H54 (cell line): ENCODE measurements around the gene GPC5.

ENCODE experiments used
- DNase-seq: peaks from one replicate; pipeline ENCODE4 v3.0.0; 2011; ENCODE audit warnings: low spot score, mixed read lengths; ENCODE audit not compliant: insufficient read length
- FAIRE-seq: peaks from 3 replicates; lab custom pipeline; 2011; peaks lifted over from hg19 to GRCh38; lab: Jason Lieb, UNC
- POLR2A ChIP-seq: IDR thresholded peaks from 2 replicates; pipeline ENCODE4 v1.6.1; 2011; ENCODE audit warnings: low read depth, mild to moderate bottlenecking, low read length

Gene GPC5

DNA sequence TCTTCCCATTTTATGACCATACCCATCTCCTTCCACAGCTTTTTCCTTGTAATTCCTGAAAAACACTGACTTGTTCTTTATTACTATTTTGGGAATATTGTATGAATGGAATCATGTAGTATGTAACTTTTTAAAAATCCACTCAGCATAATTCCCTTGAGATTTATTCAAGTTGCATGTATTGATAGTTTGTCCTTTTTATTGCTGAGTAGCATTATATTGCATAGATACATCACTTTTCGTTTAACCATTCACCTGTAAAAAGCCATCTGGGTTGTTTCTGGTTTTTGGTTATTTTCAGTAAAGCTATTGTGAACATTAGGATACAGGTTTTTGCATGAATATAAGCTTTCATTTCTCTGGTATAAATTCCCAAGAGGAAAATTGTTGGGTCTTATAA is 115.4 kb downstream of the GPC5 start:
- no peak for FAIRE-seq
- TF ChIP-seq POLR2A, result no peak
- DNase-seq, result no peak

DNA sequence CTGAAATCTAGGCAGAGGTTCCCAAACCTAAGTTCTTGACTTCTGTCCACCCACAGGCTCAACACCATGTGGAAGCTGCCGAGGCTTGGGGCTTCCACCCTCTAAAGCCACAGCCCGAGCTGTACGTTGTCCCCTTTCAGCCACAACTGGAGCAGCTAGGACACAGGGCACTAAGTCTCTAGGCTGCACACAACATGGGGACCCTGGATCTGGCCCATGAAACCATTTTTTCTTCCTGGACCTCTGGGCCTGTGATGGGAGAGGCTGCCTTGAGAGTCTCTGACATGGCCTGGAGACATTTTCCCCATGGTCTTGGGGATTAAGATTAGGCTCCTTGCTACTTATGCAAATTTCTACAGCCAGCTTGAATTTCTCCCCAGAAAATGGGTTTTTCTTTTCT is 118.4 kb downstream of the GPC5 start:
- TF ChIP-seq POLR2A, result no peak
- no peak for FAIRE-seq
- no peak for DNase-seq

DNA sequence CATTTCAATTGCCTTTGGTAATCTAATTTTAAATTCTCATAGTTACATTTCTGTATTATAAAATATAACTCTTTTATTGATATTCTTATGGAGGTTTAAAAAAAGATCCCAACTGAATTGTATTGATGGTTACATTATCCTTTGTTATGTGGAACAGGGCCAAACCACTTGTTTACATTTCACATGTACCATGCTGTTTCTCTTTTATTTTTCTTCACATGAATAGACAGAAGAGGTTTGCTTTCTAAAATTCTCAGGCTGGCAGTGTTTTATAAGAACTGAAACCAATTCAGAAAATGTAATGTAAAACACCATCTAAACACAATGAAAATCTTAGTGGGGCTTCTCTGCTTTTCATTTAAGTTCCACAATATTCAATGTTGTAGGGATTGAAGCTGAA is 122.5 kb downstream of the GPC5 start:
- no peak for DNase-seq
- no peak for FAIRE-seq
- no peak for TF ChIP-seq POLR2A

DNA sequence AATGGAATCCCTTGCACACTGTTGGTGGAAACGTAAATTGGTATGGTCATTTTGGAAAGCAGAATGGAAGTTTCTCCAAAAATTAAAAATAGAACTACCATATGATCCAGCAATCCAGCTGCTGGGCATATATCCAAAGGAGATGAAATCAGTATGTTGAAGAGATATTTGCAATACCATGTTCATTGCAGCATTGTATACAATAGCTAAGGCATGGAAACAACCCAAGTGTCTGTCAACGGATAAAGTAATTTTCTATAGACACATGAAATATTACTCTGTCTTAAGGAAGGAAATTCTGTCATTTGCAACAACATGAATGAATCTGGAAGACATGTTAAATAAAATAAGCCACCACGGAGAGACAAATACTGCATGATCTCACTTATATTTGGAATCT is 124.7 kb downstream of the GPC5 start:
- FAIRE-seq (no peak), DNase-seq (no peak)
- TF ChIP-seq POLR2A, result no peak

DNA sequence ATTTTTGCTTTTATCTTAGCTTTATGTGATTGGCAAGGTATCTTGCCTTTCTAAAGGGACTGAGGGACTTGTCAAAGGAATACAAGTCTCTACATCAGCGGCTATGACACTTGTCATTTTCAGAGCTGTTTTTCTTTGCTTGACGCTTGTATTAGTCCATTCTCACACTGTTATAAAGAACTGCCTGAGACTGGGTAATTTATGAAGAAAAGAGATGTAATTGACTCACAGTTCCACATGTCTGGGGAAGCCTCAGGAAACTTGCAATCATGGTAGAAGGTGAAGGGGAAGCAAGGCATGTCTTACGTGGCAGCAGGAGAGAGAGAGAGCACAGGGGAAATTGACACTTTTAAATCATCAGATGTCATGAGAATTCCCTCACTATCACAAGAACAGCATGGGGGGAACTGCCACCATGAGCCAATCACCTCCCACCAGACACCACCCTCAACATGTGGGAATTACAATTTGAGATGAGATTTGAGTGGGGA is 128.2 kb downstream of the GPC5 start:
- no peak for DNase-seq
- TF ChIP-seq POLR2A, result no peak
- FAIRE-seq, result no peak

DNA sequence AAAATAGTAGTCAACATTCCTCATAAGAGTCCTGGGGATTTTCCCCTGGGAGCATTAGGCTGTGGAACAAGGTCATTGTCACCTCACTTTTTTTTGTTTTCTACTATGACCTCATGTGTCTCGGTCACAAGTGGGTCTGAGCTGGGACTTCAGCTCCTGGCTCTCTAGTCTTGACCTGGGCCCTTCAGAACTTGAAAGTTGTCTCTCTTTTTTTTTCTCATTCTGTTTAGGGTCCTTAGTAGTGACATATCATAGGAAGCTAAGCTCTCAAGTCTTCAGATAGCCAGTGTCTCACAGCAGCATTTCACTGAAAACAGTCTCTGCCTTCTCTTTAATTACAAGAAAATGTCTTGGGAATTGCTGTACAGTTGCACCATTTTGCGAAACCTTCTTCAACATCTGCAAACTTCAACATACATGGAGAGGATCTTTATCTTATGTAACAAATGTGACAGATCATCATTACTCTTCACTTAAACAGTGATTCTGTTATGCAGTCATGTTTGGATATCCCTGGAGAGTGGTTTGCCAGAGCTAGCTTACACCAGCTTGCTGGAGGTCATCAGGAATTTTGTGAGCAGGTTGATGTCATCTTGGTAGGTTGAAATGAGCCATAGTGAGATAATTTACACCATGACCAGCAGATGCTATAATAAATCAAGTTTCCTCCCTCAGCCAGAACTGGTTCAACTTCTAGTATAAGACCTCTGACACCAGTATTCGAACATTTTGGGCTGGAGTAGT is 131.5 kb downstream of the GPC5 start:
- FAIRE-seq, result no peak
- TF ChIP-seq POLR2A, result no peak
- no peak for DNase-seq

DNA sequence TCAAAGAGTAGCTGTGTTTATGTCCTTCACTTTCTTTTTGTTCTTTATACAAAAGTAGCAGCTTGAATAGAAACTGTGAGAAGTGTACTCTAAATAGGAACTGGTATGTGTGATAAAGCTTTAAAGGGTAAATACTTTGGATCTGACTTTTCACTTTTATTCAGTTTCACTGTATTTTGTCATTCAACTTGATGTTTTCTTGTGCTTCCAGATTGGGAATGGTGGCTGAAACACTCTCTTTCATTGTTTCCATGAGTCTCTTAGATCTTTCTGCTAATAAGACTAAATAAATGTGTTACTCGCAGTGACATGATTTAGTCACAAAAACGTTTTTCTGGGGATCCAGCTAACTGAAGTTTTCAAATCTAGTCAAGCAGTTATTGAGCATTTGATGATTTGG is 133.2 kb downstream of the GPC5 start:
- no peak for FAIRE-seq
- DNase-seq, result no peak
- no peak for TF ChIP-seq POLR2A

DNA sequence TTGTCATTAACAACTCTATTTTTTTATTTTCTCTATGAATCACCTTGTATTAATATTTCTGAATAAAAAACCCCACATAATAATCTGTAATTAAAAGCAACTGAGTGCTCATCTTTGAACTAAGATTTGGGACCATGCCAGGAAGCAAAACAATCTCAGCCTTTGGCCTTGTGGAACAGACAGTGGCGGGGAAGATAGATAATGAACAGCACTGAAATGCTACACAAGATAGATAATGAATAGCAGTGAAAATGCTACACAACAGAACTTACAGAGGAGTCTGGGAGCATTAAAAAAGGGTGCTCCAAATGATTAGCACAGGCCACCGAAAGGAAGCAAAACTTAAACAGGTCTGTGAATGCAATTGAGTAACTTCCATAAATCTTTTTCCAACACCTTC is 134.9 kb downstream of the GPC5 start:
- TF ChIP-seq POLR2A, result no peak
- DNase-seq (no peak), FAIRE-seq (no peak)

DNA sequence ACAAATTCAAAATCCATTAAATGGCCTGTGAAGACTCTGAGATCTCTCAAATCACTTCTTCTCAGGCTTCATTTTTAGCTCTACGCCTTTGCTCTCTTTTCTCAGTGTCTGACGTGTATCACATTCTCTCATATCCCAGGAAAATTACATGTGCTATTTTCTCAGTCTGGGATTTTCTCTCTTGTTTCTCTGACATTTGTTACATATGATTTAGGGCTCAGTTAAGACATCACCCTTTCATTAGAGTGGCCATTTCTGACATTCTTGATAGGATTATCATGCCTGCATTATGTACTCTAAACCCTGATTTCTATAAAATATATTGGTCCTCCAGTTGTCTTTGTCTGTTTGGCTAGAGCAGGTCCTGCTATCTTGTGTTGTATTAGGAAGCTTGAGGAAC is 136.6 kb downstream of the GPC5 start:
- FAIRE-seq (no peak), DNase-seq (no peak)
- TF ChIP-seq POLR2A, result no peak

DNA sequence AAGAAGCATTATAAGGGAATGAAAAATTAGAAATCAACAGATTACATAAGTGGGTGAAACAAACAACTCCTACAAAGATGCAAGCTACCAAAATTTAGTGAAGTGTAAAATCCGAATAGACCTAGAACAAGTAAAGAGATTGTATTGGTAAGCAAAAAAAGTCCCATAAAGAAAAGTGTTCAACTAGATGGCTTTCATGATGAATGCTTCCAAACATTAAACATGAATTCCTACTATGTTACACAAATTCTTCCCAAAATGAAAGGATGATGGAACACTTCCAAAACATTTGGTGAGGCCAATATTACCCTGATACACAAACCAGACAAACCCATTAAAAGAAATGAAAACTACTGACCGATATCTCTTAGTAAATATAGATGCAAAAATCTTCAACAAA is 139.0 kb downstream of the GPC5 start:
- no peak for FAIRE-seq
- no peak for TF ChIP-seq POLR2A
- DNase-seq, result no peak

DNA sequence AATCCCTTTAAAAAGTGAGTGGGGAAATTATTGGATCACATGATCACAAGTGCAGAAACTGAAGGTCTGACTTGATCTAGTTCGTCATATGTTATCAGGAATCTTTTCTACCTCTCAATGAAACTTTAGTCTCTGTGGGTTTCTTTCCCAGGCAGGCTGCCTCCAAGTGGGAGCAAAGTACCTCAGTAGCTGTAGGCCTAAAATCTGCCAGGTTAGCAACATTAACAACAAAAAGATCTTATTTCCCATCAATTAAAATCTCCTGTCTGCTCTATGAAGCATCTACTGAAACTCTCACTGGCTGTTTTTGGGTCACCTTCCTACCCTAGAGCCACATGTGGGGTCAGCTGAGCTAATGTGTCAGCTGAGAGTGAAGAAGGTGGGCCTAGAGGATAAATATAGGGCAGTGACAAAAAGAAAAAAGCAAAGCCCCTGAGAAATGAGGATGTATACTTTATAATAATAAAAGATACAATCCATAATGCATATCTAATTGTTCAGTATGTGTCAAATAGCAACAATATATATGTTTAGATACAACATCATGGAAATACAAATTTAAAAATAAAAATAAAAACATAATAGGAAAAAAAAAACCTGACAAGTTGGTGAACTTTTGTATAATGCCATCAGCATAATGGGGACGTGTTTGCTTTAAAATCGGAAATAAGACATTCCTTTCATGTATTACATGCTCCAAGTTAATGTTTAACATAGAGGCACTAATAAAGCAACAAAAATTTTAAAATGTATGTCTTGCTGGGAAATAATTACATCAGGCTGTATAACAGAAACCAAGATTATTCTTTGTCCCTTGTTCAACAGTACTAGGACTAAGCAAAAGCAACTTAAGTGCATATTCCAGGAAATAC is 141.1 kb downstream of the GPC5 start:
- DNase-seq (no peak), FAIRE-seq (no peak)
- no peak for TF ChIP-seq POLR2A

DNA sequence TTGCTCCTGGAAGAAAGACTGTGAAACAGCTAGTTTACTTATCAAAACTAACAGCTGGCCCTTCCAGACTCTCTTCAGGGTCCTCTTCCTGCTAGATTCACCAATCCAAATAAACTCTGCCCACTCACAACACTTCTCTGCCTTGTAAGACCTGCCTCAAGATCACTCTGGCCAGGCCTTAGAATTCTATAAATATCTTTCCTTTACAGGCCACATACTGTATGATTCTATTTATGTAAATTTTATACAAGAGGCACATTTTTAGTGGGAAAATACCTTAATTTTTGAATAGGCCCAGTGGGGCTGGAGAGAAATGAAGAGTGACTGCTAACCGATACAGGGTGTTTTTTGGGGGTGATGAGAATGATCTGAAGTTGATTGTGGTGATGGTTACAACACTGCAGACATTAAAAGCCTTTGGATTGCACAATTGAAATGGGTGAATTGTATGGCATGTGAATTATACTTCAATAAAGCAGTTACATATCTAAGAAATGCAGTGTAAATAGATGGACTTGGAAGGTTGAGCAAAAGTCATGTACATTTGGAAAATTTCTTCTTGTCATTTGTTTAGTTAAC is 141.8 kb downstream of the GPC5 start:
- DNase-seq, result no peak
- no peak for FAIRE-seq
- TF ChIP-seq POLR2A, result no peak

DNA sequence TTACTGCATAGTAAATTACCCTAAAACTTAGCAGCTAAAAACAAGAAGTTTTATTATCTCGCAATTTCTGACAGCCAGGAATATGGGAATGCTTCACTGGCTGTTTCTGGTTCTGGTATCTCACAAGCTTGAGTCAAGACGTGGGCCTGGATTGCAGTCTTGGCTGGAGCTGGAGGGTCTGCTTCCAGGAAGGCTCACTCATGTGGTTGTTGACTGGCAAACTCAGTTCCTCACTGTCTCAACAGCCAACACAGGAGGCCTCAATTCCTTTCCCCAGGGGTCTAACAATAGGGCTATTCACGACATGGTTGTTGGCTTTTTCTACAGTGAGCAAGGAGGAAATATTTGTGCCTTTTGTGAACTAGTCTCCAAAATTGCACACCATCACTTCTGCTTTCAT is 146.3 kb downstream of the GPC5 start:
- no peak for DNase-seq
- no peak for FAIRE-seq
- no peak for TF ChIP-seq POLR2A

DNA sequence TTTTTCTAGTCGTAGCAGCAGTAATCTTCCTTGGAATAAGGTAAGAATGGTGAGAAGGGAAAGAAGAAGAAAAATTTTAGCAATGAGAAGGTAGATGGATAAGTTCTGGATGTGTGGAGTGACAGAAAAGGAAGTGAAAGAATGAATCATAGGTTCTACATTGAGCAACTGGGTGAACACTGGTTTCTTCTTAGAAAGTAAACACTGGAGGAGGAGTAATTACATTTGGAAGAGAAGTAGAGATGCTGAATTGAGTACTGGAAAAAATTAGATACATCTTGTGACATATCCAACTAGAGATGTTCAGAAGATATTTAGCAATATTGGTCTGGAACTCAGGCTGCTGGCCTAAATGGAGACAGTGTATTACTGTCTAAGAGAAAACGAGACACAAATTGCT is 148.5 kb downstream of the GPC5 start:
- no peak for TF ChIP-seq POLR2A
- no peak for DNase-seq
- FAIRE-seq, result no peak
